COR-L47 (cell line): ENCODE measurements around the gene ATP10D.
"Not testable (repeated sequence)": the region's sequence is repeated elsewhere in the genome, so short reads cannot be mapped to it uniquely, and the experiment has no call there.

Source experiments
- DNase-seq: peaks from one replicate; lab custom pipeline; 2025; lab: John Stamatoyannopoulos, UW

Gene ATP10D

GRCh38 chr4:47485047-47485692 lies at the start of gene ATP10D:
Gene ATP10D, plus strand, starts transcription at chr4:47485275. Its CDS starts 27,266 bp downstream, at chr4:47512541.
- DNase-seq: peak; percentile 87

GRCh38 chr4:47442980-47443379 lies 42.1 kb upstream of the ATP10D start:
- DNase-seq: no peak

GRCh38 chr4:47444031-47444430 lies 41.0 kb upstream of the ATP10D start:
- no peak for DNase-seq

GRCh38 chr4:47451657-47452056 lies 33.4 kb upstream of the ATP10D start:
- no peak for DNase-seq

- DNase-seq: no peak
Observed at GRCh38 chr4:47462799-47463234, 22.3 kb upstream of the ATP10D start.

- peak; percentile 98 for DNase-seq
Observed at GRCh38 chr4:47463235-47463956, 21.7 kb upstream of the ATP10D start, which contains the start of gene COMMD8. Gene COMMD8, minus strand, starts transcription at chr4:47463702. Its CDS starts 51 bp downstream, at chr4:47463651.

- no peak for DNase-seq
Observed at GRCh38 chr4:47465004-47465403, 20.1 kb upstream of the ATP10D start.

GRCh38 chr4:47466056-47466785 lies 18.9 kb upstream of the ATP10D start:
- DNase-seq: no peak

- no peak for DNase-seq
Observed at GRCh38 chr4:47468706-47469365, 16.2 kb upstream of the ATP10D start.

- no peak for DNase-seq
Observed at GRCh38 chr4:47469951-47470350, 15.1 kb upstream of the ATP10D start.

GRCh38 chr4:47471064-47471463 lies 14.0 kb upstream of the ATP10D start:
- DNase-seq: no peak

GRCh38 chr4:47471591-47471990 lies 13.5 kb upstream of the ATP10D start:
- no peak for DNase-seq

GRCh38 chr4:47473141-47473750 lies 11.8 kb upstream of the ATP10D start:
- DNase-seq: no peak

GRCh38 chr4:47474799-47475198 lies 10.3 kb upstream of the ATP10D start:
- no peak for DNase-seq

GRCh38 chr4:47475411-47475810 lies 9.7 kb upstream of the ATP10D start:
- DNase-seq: no peak

GRCh38 chr4:47478804-47479203 lies 6.3 kb upstream of the ATP10D start:
- DNase-seq: no peak

- no peak for DNase-seq
Observed at GRCh38 chr4:47482326-47482725, 2.7 kb upstream of the ATP10D start.

- no peak for DNase-seq
Observed at GRCh38 chr4:47483745-47484144, 1.3 kb upstream of the ATP10D start.

GRCh38 chr4:47484168-47484567 lies 907 bp upstream of the ATP10D start:
- no peak for DNase-seq

GRCh38 chr4:47485768-47486167 lies 693 bp downstream of the ATP10D start:
- no peak for DNase-seq

GRCh38 chr4:47486231-47486673 lies 1.2 kb downstream of the ATP10D start:
- DNase-seq: no peak

- not testable (repeated sequence) for DNase-seq
Observed at GRCh38 chr4:47486727-47487126, 1.7 kb downstream of the ATP10D start.
